Measurements from ENCODE around the gene GRAMD2A.

GRCh38 chr15:72182673-72183072, 14.9 kb downstream of the GRAMD2A start:
- no peak for TF ChIP-seq CTCF (tag by site-specific recombination; IDR thresholded peaks at IDR 0.05)
- peak; percentile 53; the same call in 1 of the 2 replicates for TF ChIP-seq ZNF24 (tag by site-specific recombination; IDR thresholded peaks at IDR 0.05)
- no peak for TF ChIP-seq ZNF274 (IDR thresholded peaks at IDR 0.05; ENCODE audit: low read length)
- TF ChIP-seq ZNF274 (tag by site-specific recombination; IDR thresholded peaks at IDR 0.05; ENCODE audit: borderline replicate concordance), result no peak
- TF ChIP-seq, protein P1, sequence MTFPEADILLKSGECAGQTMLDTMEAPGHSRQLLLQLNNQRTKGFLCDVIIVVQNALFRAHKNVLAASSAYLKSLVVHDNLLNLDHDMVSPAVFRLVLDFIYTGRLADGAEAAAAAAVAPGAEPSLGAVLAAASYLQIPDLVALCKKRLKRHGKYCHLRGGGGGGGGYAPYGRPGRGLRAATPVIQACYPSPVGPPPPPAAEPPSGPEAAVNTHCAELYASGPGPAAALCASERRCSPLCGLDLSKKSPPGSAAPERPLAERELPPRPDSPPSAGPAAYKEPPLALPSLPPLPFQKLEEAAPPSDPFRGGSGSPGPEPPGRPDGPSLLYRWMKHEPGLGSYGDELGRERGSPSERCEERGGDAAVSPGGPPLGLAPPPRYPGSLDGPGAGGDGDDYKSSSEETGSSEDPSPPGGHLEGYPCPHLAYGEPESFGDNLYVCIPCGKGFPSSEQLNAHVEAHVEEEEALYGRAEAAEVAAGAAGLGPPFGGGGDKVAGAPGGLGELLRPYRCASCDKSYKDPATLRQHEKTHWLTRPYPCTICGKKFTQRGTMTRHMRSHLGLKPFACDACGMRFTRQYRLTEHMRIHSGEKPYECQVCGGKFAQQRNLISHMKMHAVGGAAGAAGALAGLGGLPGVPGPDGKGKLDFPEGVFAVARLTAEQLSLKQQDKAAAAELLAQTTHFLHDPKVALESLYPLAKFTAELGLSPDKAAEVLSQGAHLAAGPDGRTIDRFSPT (tag by site-specific recombination; IDR thresholded peaks at IDR 0.05), result no peak
- no peak for TF ChIP-seq YY1 (tag by site-specific recombination; IDR thresholded peaks at IDR 0.05)
- TF ChIP-seq, protein P2, sequence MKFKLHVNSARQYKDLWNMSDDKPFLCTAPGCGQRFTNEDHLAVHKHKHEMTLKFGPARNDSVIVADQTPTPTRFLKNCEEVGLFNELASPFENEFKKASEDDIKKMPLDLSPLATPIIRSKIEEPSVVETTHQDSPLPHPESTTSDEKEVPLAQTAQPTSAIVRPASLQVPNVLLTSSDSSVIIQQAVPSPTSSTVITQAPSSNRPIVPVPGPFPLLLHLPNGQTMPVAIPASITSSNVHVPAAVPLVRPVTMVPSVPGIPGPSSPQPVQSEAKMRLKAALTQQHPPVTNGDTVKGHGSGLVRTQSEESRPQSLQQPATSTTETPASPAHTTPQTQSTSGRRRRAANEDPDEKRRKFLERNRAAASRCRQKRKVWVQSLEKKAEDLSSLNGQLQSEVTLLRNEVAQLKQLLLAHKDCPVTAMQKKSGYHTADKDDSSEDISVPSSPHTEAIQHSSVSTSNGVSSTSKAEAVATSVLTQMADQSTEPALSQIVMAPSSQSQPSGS (tag by site-specific recombination; IDR thresholded peaks at IDR 0.05; ENCODE audit: low read depth), result no peak
- no peak for TF ChIP-seq ZNF747 (tag by site-specific recombination; IDR thresholded peaks at IDR 0.05)
- no peak for TF ChIP-seq PRDM10 (tag by site-specific recombination; IDR thresholded peaks at IDR 0.05)
- TF ChIP-seq MYNN (tag by site-specific recombination; IDR thresholded peaks at IDR 0.05; ENCODE audit: borderline replicate concordance), result no peak
- no peak for TF ChIP-seq ZNF350 (tag by site-specific recombination; IDR thresholded peaks at IDR 0.05)
- no peak; the same call in 1 of the 2 replicates for TF ChIP-seq OVOL3 (tag by site-specific recombination; IDR thresholded peaks at IDR 0.05)

Data from HEK293 (cell line).